Neuronal stem cell (in vitro differentiated cells): Measurements from ENCODE around the gene RNF114.
"Not testable (repeated sequence)": the region's sequence is repeated elsewhere in the genome, so short reads cannot be mapped to it uniquely, and the experiment has no call there.

Experiments
- DNase-seq: peaks from one replicate; pipeline ENCODE4 v3.0.0-alpha.2; 2013; ENCODE audit warnings: low spot score
- H2AFZ ChIP-seq: one replicate; pipeline ENCODE4 v1.6.1; 2013; ENCODE audit warnings: mild to moderate bottlenecking, low read length, inconsistent platforms
- H2AK5ac ChIP-seq: 2 replicates; pipeline ENCODE4 v1.6.1; 2013; ENCODE audit warnings: low read depth, mild to moderate bottlenecking, inconsistent platforms, low read length, moderate library complexity, mixed read lengths
- H2BK120ac ChIP-seq: 2 replicates; pipeline ENCODE4 v1.6.1; 2013; ENCODE audit warnings: low read depth, mild to moderate bottlenecking, inconsistent platforms, low read length, moderate library complexity, mixed read lengths
- H2BK12ac ChIP-seq: one replicate; pipeline ENCODE4 v1.6.1; 2013; ENCODE audit warnings: low read length, inconsistent platforms
- H2BK15ac ChIP-seq: 2 replicates; pipeline ENCODE4 v1.6.1; 2013; ENCODE audit warnings: mild to moderate bottlenecking, low read length, inconsistent platforms, mixed read lengths
- H2BK5ac ChIP-seq: one replicate; pipeline ENCODE4 v1.6.1; 2013; ENCODE audit warnings: inconsistent platforms, mild to moderate bottlenecking, low read length, moderate library complexity
- H3K14ac ChIP-seq: one replicate; pipeline ENCODE4 v1.6.1; 2013; ENCODE audit warnings: low read length, inconsistent platforms
- H3K18ac ChIP-seq: 2 replicates; pipeline ENCODE4 v1.6.1; 2013; ENCODE audit warnings: low read length, inconsistent platforms
- H3K23ac ChIP-seq: 2 replicates; pipeline ENCODE4 v1.6.1; 2013; ENCODE audit warnings: low read depth, mild to moderate bottlenecking, mixed read lengths, low read length, inconsistent platforms; ENCODE audit not compliant: poor library complexity
- H3K27ac ChIP-seq: replicated peaks from 3 replicates; pipeline ENCODE4 v1.5.1; 2013; ENCODE audit warnings: low read length, inconsistent platforms
- H3K27me3 ChIP-seq, 3 experiments: 2 replicates each; pipeline ENCODE4 v1.6.1; 2013; ENCODE audit warnings: low read length in 3 of 3, mild to moderate bottlenecking in 2 of 3, inconsistent platforms in 1 of 3, low read depth in 1 of 3, mixed read lengths in 1 of 3, moderate library complexity in 1 of 3; ENCODE audit not compliant: control insufficient read depth in 3 of 3, insufficient read depth in 3 of 3
- H3K36me3 ChIP-seq, 2 donors: replicated peaks in 1 of 2; 2 replicates each; pipeline ENCODE4 v1.6.1; 2013; ENCODE audit warnings: low read length in 2 of 2; ENCODE audit not compliant: control insufficient read depth in 2 of 2, insufficient read depth in 2 of 2
- H3K4ac ChIP-seq: 2 replicates; pipeline ENCODE4 v1.6.1; 2013; ENCODE audit warnings: inconsistent platforms, mild to moderate bottlenecking, low read length, moderate library complexity
- H3K4me1 ChIP-seq, 2 donors: 1 replicate in 1 of 2; 2 replicates in 1 of 2; pipeline ENCODE4 v1.6.1; 2013; ENCODE audit warnings: low read length in 2 of 2, low read depth in 1 of 2; ENCODE audit not compliant: control insufficient read depth in 2 of 2, insufficient read depth in 1 of 2
- H3K4me2 ChIP-seq: one replicate; pipeline ENCODE4 v1.6.1; 2013; ENCODE audit warnings: mild to moderate bottlenecking, low read length, inconsistent platforms; ENCODE audit not compliant: insufficient read depth, poor library complexity, severe bottlenecking
- H3K4me3 ChIP-seq, 2 donors: 2 replicates each; pipeline ENCODE4 v1.5.1; 2013; ENCODE audit warnings: low read length in 2 of 2, mild to moderate bottlenecking in 2 of 2, inconsistent platforms in 1 of 2, moderate library complexity in 1 of 2
- H3K79me1 ChIP-seq: one replicate; pipeline ENCODE4 v1.6.1; 2013; ENCODE audit warnings: low read depth, mild to moderate bottlenecking, inconsistent platforms, low read length, moderate library complexity
- H3K9ac ChIP-seq: one replicate; pipeline ENCODE4 v1.6.1; 2013; ENCODE audit warnings: mild to moderate bottlenecking, low read depth, low read length, inconsistent platforms; ENCODE audit not compliant: poor library complexity
- H3K9me3 ChIP-seq, 2 donors: replicated peaks in 1 of 2; 2 replicates each; pipeline versions ENCODE3 to v1.6.1; 2013; ENCODE audit warnings: low read length in 2 of 2, mild to moderate bottlenecking in 2 of 2, inconsistent platforms in 1 of 2, low read depth in 1 of 2, mixed read lengths in 1 of 2, moderate library complexity in 1 of 2; ENCODE audit not compliant: control insufficient read depth in 2 of 2, insufficient read depth in 1 of 2
- H4K8ac ChIP-seq: one replicate; pipeline ENCODE4 v1.6.1; 2013; ENCODE audit warnings: low read depth, mild to moderate bottlenecking, inconsistent platforms, low read length, moderate library complexity
- H4K91ac ChIP-seq: one replicate; pipeline ENCODE4 v1.6.1; 2013; ENCODE audit warnings: low read length, low read depth, mild to moderate bottlenecking, inconsistent platforms; ENCODE audit not compliant: poor library complexity
- WGBS, 2 donors: extraction: QIAGEN DNeasy Blood & Tissue Kit; methylation state at CpG; one replicate each; pipeline ENCODE4 v1.1.7; 2013; ENCODE audit warnings: missing lambda C conversion rate in 2 of 2, mixed read lengths in 1 of 2; ENCODE audit not compliant: insufficient read length in 2 of 2, insufficient replicate concordance in 1 of 2; ENCODE audit errors: extremely low coverage in 2 of 2; 5-methylcytosine and 5-hydroxymethylcytosine counted together

RNF114 gene

GRCh38 chr20:49999329-49999728 is 63.1 kb downstream of the RNF114 start:
- H2BK15ac ChIP-seq, result no peak overlapping the region
- H3K79me1 ChIP-seq, result no peaks in the 10 kb centered on the region
- no peak overlapping the region for H3K27ac ChIP-seq
- H2BK5ac ChIP-seq, result no peak overlapping the region
- no peak overlapping the region for H4K8ac ChIP-seq
- H3K9ac ChIP-seq, result no peak overlapping the region
- no peaks in the 10 kb centered on the region for H3K9me3 ChIP-seq
- H3K14ac ChIP-seq, result no peak overlapping the region
- H3K23ac ChIP-seq, result no peak overlapping the region
- H3K4me2 ChIP-seq, result no peak overlapping the region
- no peaks in the 10 kb centered on the region for H3K4me1 ChIP-seq
- WGBS, 2 donors, result no CpG with 5 or more reads among the region's 7 CpGs
- DNase-seq, result no peak
- H4K91ac ChIP-seq, result no peak overlapping the region
- H2BK12ac ChIP-seq, result no peak overlapping the region
- H3K4ac ChIP-seq, result no peak overlapping the region
- H2AK5ac ChIP-seq, result no peak overlapping the region
- H3K27me3 ChIP-seq, result no peaks in the 10 kb centered on the region
- no peaks in the 10 kb centered on the region for H3K36me3 ChIP-seq
- peak overlapping the region; percentile 59 for H2AFZ ChIP-seq
- no peak overlapping the region for H3K18ac ChIP-seq
- no peak overlapping the region for H3K4me3 ChIP-seq
- H2BK120ac ChIP-seq, result no peak overlapping the region

- no CpG with 5 or more reads among the region's 14 CpGs for WGBS, 2 donors
- not testable (repeated sequence) for H3K23ac ChIP-seq, H4K8ac ChIP-seq, H3K14ac ChIP-seq, H2BK12ac ChIP-seq, H3K27ac ChIP-seq, H4K91ac ChIP-seq, H3K79me1 ChIP-seq, H3K4me2 ChIP-seq, H2BK15ac ChIP-seq, H2BK5ac ChIP-seq, H3K4me3 ChIP-seq, H3K9me3 ChIP-seq, H2BK120ac ChIP-seq, H3K18ac ChIP-seq, H3K4me1 ChIP-seq, H3K36me3 ChIP-seq, H3K9ac ChIP-seq, DNase-seq, H2AK5ac ChIP-seq, H2AFZ ChIP-seq, H3K4ac ChIP-seq, H3K27me3 ChIP-seq
These were observed 64.5 kb downstream of the RNF114 start for GRCh38 chr20:50000548-50001222.

- Histone ChIP-seq H3K4ac (no peak overlapping the region), H2AFZ (no peak overlapping the region), H3K18ac (no peak overlapping the region), H3K9ac (no peak overlapping the region), H2AK5ac (no peak overlapping the region), H2BK15ac (no peak overlapping the region), H3K4me1 (no peaks in the 10 kb centered on the region), H3K27ac (no peak overlapping the region), H3K4me2 (no peak overlapping the region), H3K27me3 (no peaks in the 10 kb centered on the region), H3K79me1 (peaks cover 2% of the 10 kb centered on the region), H2BK12ac (no peak overlapping the region), H4K91ac (no peak overlapping the region), H3K9me3 (no peaks in the 10 kb centered on the region), H2BK120ac (no peak overlapping the region), H3K23ac (no peak overlapping the region), H3K14ac (no peak overlapping the region), H2BK5ac (no peak overlapping the region), H3K36me3 (no peaks in the 10 kb centered on the region), H4K8ac (no peak overlapping the region), H3K4me3 (no peak overlapping the region)
- no CpG with 5 or more reads among the region's 9 CpGs for WGBS, 2 donors
- DNase-seq, result no peak
These were observed 65.7 kb downstream of the RNF114 start for GRCh38 chr20:50001784-50002311.

- H2AFZ ChIP-seq, result no peak overlapping the region
- H4K91ac ChIP-seq, result no peak overlapping the region
- no peak overlapping the region for H3K27ac ChIP-seq
- H3K4me3 ChIP-seq, result no peak overlapping the region
- H3K4me1 ChIP-seq, result peaks cover 0 to 5% of the 10 kb centered on the region in 2 donors
- no peak overlapping the region for H3K4me2 ChIP-seq
- H2BK15ac ChIP-seq, result no peak overlapping the region
- H3K9me3 ChIP-seq, result no peaks in the 10 kb centered on the region
- no peak overlapping the region for H3K9ac ChIP-seq
- no peak overlapping the region for H2BK120ac ChIP-seq
- H3K18ac ChIP-seq, result no peak overlapping the region
- no peak overlapping the region for H3K4ac ChIP-seq
- H3K23ac ChIP-seq, result no peak overlapping the region
- H2AK5ac ChIP-seq, result no peak overlapping the region
- no peak overlapping the region for H4K8ac ChIP-seq
- no peak overlapping the region for H2BK5ac ChIP-seq
- no peaks in the 10 kb centered on the region for H3K36me3 ChIP-seq
- H3K27me3 ChIP-seq, result no peaks in the 10 kb centered on the region
- no peak overlapping the region for H2BK12ac ChIP-seq
- H3K14ac ChIP-seq, result no peak overlapping the region
- DNase-seq, result no peak
- WGBS, 2 donors, result no CpG with 5 or more reads among the region's 4 CpGs
- peaks cover 2% of the 10 kb centered on the region for H3K79me1 ChIP-seq
These were observed 67.1 kb downstream of the RNF114 start for GRCh38 chr20:50003253-50003656.
